HEK293T (cell line): ENCODE data around the gene EFL1.
"Not testable (repeated sequence)": the region's sequence is repeated elsewhere in the genome, so short reads cannot be mapped to it uniquely, and the experiment has no call there.

Experiments
- BHLHE40 ChIP-seq: fragments of 450-650 bp; IDR thresholded peaks from 2 replicates; pipeline ENCODE4 v1.6.1; 2016; ENCODE audit warnings: mild to moderate bottlenecking, moderate library complexity, borderline replicate concordance
- FOXA1 ChIP-seq: fragments of 450-650 bp; IDR thresholded peaks from 2 replicates; pipeline ENCODE4 v1.6.1; 2016; ENCODE audit warnings: mild to moderate bottlenecking
- L3MBTL2 ChIP-seq: fragments of 450-650 bp; conservative IDR thresholded peaks from 2 replicates; pipeline ENCODE4 v1.6.1; 2016; ENCODE audit warnings: mild to moderate bottlenecking
- NFRKB ChIP-seq: fragments of 450-650 bp; IDR thresholded peaks from 2 replicates; pipeline ENCODE4 v1.6.1; 2016; ENCODE audit warnings: mild to moderate bottlenecking, moderate library complexity
- SUZ12 ChIP-seq: fragments of 450-650 bp; IDR thresholded peaks from 2 replicates; pipeline ENCODE4 v1.6.1; 2016; ENCODE audit warnings: mild to moderate bottlenecking

DNA sequence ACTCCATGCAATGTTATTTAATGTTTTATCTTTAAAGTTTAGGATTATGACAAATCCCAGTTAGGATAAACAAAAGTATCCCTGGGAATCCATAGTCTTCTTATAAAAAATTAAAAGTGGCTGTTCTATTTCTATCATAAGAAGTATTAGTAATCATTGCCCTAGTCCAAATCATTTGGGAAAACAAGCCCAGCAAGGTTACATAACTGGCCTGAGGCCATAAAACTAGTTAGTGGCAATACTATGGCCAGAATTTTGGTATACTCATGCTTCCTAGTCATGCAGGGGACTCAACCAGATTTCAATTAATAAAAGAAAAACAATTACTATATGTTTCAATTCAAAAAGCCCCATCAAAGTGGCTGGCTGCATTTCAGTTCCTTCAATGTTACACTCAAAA, 50.3 kb downstream of the EFL1 start:
- not testable (repeated sequence) for TF ChIP-seq L3MBTL2, SUZ12, BHLHE40, FOXA1, NFRKB
